WI38 (cell line): ENCODE data around the gene TMEM81.

Source experiments
- H3K4me3 ChIP-seq: 2 replicates; pipeline ENCODE4 v1.5.1; 2011; ENCODE audit warnings: low read depth, mild to moderate bottlenecking, control low read depth, low read length
- TF ChIP-seq, protein P1 (sequence below): IDR thresholded peaks from 2 replicates; pipeline ENCODE4 v1.5.1; 2012; ENCODE audit warnings: low read depth, mild to moderate bottlenecking, control low read depth, low read length

Gene TMEM81

GRCh38 chr1:205121660-205122488 is 37.6 kb upstream of the TMEM81 start, which contains the start of gene RBBP5:
Gene RBBP5, minus strand, starts transcription at chr1:205121978. Its CDS starts 105 bp downstream, at chr1:205121873.
- TF ChIP-seq, protein P1, sequence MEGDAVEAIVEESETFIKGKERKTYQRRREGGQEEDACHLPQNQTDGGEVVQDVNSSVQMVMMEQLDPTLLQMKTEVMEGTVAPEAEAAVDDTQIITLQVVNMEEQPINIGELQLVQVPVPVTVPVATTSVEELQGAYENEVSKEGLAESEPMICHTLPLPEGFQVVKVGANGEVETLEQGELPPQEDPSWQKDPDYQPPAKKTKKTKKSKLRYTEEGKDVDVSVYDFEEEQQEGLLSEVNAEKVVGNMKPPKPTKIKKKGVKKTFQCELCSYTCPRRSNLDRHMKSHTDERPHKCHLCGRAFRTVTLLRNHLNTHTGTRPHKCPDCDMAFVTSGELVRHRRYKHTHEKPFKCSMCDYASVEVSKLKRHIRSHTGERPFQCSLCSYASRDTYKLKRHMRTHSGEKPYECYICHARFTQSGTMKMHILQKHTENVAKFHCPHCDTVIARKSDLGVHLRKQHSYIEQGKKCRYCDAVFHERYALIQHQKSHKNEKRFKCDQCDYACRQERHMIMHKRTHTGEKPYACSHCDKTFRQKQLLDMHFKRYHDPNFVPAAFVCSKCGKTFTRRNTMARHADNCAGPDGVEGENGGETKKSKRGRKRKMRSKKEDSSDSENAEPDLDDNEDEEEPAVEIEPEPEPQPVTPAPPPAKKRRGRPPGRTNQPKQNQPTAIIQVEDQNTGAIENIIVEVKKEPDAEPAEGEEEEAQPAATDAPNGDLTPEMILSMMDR = peak; percentile 71
- peak within 1 kb of the TSS; percentile 96 for H3K4me3 ChIP-seq

DNA sequence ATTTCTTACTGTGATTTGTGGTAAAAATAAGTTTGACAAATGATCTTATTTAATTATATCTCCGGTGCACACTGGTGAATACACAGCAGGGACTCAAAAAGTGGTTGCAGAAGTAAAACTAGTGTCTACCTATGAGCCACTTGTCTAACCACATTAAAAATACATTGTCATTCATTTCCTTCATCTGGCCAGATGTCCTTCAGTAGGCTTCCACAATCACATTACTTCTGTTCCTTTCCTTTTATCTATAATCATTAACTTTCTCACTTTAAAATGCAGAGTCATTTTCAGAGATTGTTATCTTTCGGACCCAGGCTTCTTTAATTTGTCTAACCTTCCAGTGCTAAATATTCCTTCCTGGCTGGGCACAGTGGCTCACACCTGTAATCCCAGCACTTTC is 34.5 kb upstream of the TMEM81 start:
- TF ChIP-seq, protein P1 = no peak

GRCh38 chr1:205111354-205111753 is 27.1 kb upstream of the TMEM81 start:
- no peak overlapping the region for H3K4me3 ChIP-seq
- TF ChIP-seq, protein P1 = no peak

More for the DNA sequence above, 34.5 kb upstream of the TMEM81 start:
- no peak overlapping the region for H3K4me3 ChIP-seq

GRCh38 chr1:205109711-205110110 is 25.5 kb upstream of the TMEM81 start:
- H3K4me3 ChIP-seq = no peak overlapping the region
- TF ChIP-seq, protein P1 = no peak

DNA sequence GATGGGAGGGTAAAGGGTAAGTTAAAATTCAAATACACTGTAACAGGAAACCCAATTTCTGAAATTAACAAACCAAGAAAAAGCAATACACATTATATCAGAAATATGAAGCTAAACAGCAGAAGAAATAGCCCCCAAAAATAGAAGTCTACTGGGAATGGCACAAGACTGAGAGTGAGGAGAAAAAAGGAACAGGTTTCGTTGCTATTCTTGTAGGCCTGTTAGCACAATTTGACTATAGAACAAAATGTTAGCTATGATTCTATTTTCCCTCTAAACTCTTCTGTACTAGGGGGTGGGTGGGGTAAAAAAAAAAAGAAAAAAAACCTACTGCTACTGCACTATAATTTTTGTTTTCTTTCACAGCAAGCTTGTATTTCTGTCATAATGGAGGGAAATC is 25.0 kb upstream of the TMEM81 start:
- H3K4me3 ChIP-seq = no peak overlapping the region
- TF ChIP-seq, protein P1 = no peak

GRCh38 chr1:205108464-205108863 is 24.2 kb upstream of the TMEM81 start:
- H3K4me3 ChIP-seq = no peak overlapping the region
- TF ChIP-seq, protein P1 = no peak

GRCh38 chr1:205107327-205107726 is 23.1 kb upstream of the TMEM81 start:
- TF ChIP-seq, protein P1 = no peak
- no peak overlapping the region for H3K4me3 ChIP-seq
